HepG2 (cell line): ENCODE results near the gene MIB2. TPM values are rescaled to one million over a fixed set of nuclear protein-coding genes. Genes with fewer than 3 reads are reported as not detected.
A peak's percentile ranks its signal among the peaks of the same experiment; 100 is the strongest.

ENCODE experiments used
- ATAC-seq: fragments of 200-7000 bp; cut with Tn5 transposase; 3 replicates; pipeline ENCODE4 v1.9.1; 2020; ENCODE audit warnings: mild to moderate bottlenecking, moderate library complexity
- BruUV-seq: library from RNA; stranded (reverse); fragments of 400-500 nt; replicated peaks from 2 replicates; lab custom pipeline; 2021; lab: Mats Ljungman, UMichigan
- CTCF ChIA-PET: fragments of 300-600 bp; formaldehyde crosslinking; extraction: SDS; loops from one replicate; lab custom pipeline; 2021; ENCODE audit warnings: low total read pairs, inconsistent platforms, low intra/inter-chr PET ratio; lab: Yijun Ruan, JAX
- POLR2A ChIA-PET: fragments of 350-600 bp; sonication (Branson Sonifier 250); formaldehyde crosslinking; loops from one replicate; lab custom pipeline; 2020; ENCODE audit warnings: antibody characterized with exemption, inconsistent platforms; lab: Yijun Ruan, JAX
- DNase-seq: peaks from one replicate; pipeline ENCODE4 v3.0.0-alpha.2; 2015; ENCODE audit warnings: low spot score
- FAIRE-seq: peaks from 3 replicates; lab custom pipeline; 2011; peaks lifted over from hg19 to GRCh38; lab: Jason Lieb, UNC
- H2AFZ ChIP-seq: one replicate; pipeline ENCODE4 v1.6.1; 2011; ENCODE audit warnings: low read length, inconsistent platforms
- H3K27ac ChIP-seq: fragments of 300-600 bp; 3 replicates; pipeline ENCODE4 v1.8.0; 2011; ENCODE audit warnings: mixed run types, mild to moderate bottlenecking, mixed read lengths, low read length, inconsistent platforms; ENCODE audit not compliant: insufficient read depth; ENCODE audit errors: extremely low read length
- H3K27me3 ChIP-seq, 2 experiments: fragments of 200-600 bp in 1 of 2; 2 replicates in 1 of 2; 3 replicates in 1 of 2; pipeline versions ENCODE4 v1.6.0 to v1.8.0; 2011; ENCODE audit warnings: low read length in 2 of 2, mild to moderate bottlenecking in 2 of 2, moderate library complexity in 2 of 2, inconsistent platforms in 1 of 2; ENCODE audit not compliant: insufficient read depth in 2 of 2, control insufficient read depth in 1 of 2
- H3K36me3 ChIP-seq, 2 experiments: fragments of 200-600 bp in 1 of 2; replicated peaks in 1 of 2; 2 replicates in 1 of 2; 3 replicates in 1 of 2; pipeline versions ENCODE4 v1.5.1 to v1.8.0; 2011; ENCODE audit warnings: low read length in 2 of 2, inconsistent platforms in 1 of 2; ENCODE audit not compliant: insufficient read depth in 2 of 2, control insufficient read depth in 1 of 2
- H3K4me1 ChIP-seq: 2 replicates; pipeline ENCODE4 v1.5.1; 2012; ENCODE audit warnings: low read length, inconsistent platforms; ENCODE audit not compliant: insufficient read depth
- H3K4me2 ChIP-seq: 2 replicates; pipeline ENCODE4 v1.6.0; 2011; ENCODE audit warnings: low read depth, low read length, inconsistent platforms
- H3K4me3 ChIP-seq, 3 experiments: fragments of 200-600 bp in 1 of 3; sonication (generic), shearing (Covaris generic) in 1 of 3; replicated peaks in 1 of 3; 2 replicates each; pipeline ENCODE4 v1.5.1; 2011 to 2016; ENCODE audit warnings: low read length in 3 of 3, inconsistent platforms in 2 of 3, low read depth in 2 of 3, mild to moderate bottlenecking in 2 of 3, control low read depth in 1 of 3, mixed read lengths in 1 of 3; ENCODE audit not compliant: insufficient read depth in 1 of 3
- H3K79me2 ChIP-seq: one replicate; pipeline ENCODE4 v1.6.1; 2011; ENCODE audit warnings: low read length, inconsistent platforms; ENCODE audit not compliant: insufficient read depth
- H3K9ac ChIP-seq: 2 replicates; pipeline ENCODE4 v1.6.0; 2011; ENCODE audit warnings: mild to moderate bottlenecking, low read depth, low read length, inconsistent platforms; ENCODE audit not compliant: insufficient read depth
- H3K9me3 ChIP-seq: 2 replicates; pipeline ENCODE4 v1.5.1; 2012; ENCODE audit warnings: mild to moderate bottlenecking, low read length
- H4K20me1 ChIP-seq: 2 replicates; pipeline ENCODE4 v1.6.0; 2011; ENCODE audit warnings: inconsistent platforms, mild to moderate bottlenecking, low read length, moderate library complexity; ENCODE audit not compliant: insufficient read depth
- IRF2 ChIP-seq: IDR thresholded peaks from 2 replicates; pipeline ENCODE4 v1.6.1; 2018; ENCODE audit warnings: missing genetic modification reagents, missing compliant biosample characterization
- LCORL ChIP-seq, 2 experiments: fragments of 450-650 bp in 1 of 2; sonication (generic) in 1 of 2; formaldehyde crosslinking in 1 of 2; IDR thresholded peaks; 2 replicates each; pipeline versions ENCODE4 v1.5.0 to v1.6.1; 2017 to 2020; ENCODE audit warnings: antibody characterized with exemption in 1 of 2, missing genetic modification reagents in 1 of 2
- MAX ChIP-seq: IDR thresholded peaks from 2 replicates; pipeline ENCODE4 v1.6.1; 2012; ENCODE audit warnings: inconsistent platforms
- NRL ChIP-seq: sonication (generic); formaldehyde crosslinking; IDR thresholded peaks from 2 replicates; pipeline ENCODE4 v1.5.0; 2020; ENCODE audit warnings: missing genetic modification reagents, mild to moderate bottlenecking, moderate library complexity, borderline replicate concordance
- POLR2G ChIP-seq: fragments of 200-400 bp; formaldehyde crosslinking; IDR thresholded peaks from 2 replicates; pipeline ENCODE4 v1.6.1; 2018; ENCODE audit warnings: mild to moderate bottlenecking, low read depth, low read length, moderate library complexity
- PPARG ChIP-seq: conservative IDR thresholded peaks from 2 replicates; pipeline ENCODE4 v1.6.1; 2016; ENCODE audit warnings: missing biosample characterization, missing genetic modification reagents
- PTBP1 ChIP-seq: fragments of 200-400 bp; formaldehyde crosslinking; IDR thresholded peaks from 2 replicates; pipeline ENCODE4 v1.6.1; 2018; ENCODE audit warnings: low read length, low read depth; ENCODE audit not compliant: poor library complexity, severe bottlenecking
- SALL1 ChIP-seq: sonication (generic); formaldehyde crosslinking; IDR thresholded peaks from 2 replicates; pipeline ENCODE4 v1.8.0; 2022; ENCODE audit warnings: mild to moderate bottlenecking, missing genetic modification reagents
- SPEN ChIP-seq: sonication (generic); formaldehyde crosslinking; IDR thresholded peaks from 2 replicates; pipeline ENCODE4 v1.5.1; 2020; ENCODE audit warnings: low read depth, mild to moderate bottlenecking, missing genetic modification reagents
- SYNCRIP ChIP-seq: fragments of 200-400 bp; formaldehyde crosslinking; IDR thresholded peaks from 2 replicates; pipeline ENCODE4 v1.6.1; 2018; ENCODE audit warnings: mild to moderate bottlenecking, low read depth, low read length; ENCODE audit not compliant: insufficient read depth
- TGIF2 ChIP-seq: IDR thresholded peaks from 2 replicates; pipeline ENCODE4 v1.6.1; 2016; ENCODE audit warnings: control low read depth, missing compliant biosample characterization
- YEATS4 ChIP-seq: sonication (generic); formaldehyde crosslinking; IDR thresholded peaks from 2 replicates; pipeline ENCODE4 v1.4.0; 2020; ENCODE audit warnings: missing genetic modification reagents, borderline replicate concordance
- ZBTB21 ChIP-seq: sonication (generic); formaldehyde crosslinking; IDR thresholded peaks from 2 replicates; pipeline ENCODE4 v1.4.0; 2020; ENCODE audit warnings: missing genetic modification reagents
- ZNF280D ChIP-seq: sonication (generic); formaldehyde crosslinking; IDR thresholded peaks from 2 replicates; pipeline ENCODE4 v1.5.1; 2020; ENCODE audit warnings: mild to moderate bottlenecking, missing genetic modification reagents
- ZNF7 ChIP-seq: IDR thresholded peaks from 2 replicates; pipeline ENCODE4 v1.6.1; 2016; ENCODE audit warnings: missing biosample characterization, missing genetic modification reagents
- WGBS: methylation state at CpG from one replicate; pipeline ENCODE4 v1.1.6; 2017; ENCODE audit warnings: low lambda C conversion rate; 5-methylcytosine and 5-hydroxymethylcytosine counted together
- in situ Hi-C: cut with HindIII; loops from 2 replicates; pipeline ENCODE4 v1.10.0; 2017; ENCODE audit warnings: low pct_unique_long_range_greater_than_20kb; ENCODE audit not compliant: extremely low pct_ligation_motif_present
- intact Hi-C: fragments of 100-400 bp; cut with micrococcal nuclease; formaldehyde crosslinking; loops from one replicate; pipeline ENCODE4 v1.10.0; 2022; ENCODE audit not compliant: unreplicated experiment
- polyA plus RNA-seq, 8 experiments: library from polyadenylated mRNA; depleted of rRNA in 3 of 8; stranded (reverse) in 7 of 8; unstranded in 1 of 8; fragments of >200 nt; fragmentation: Illumina TruSeq in 4 of 8; extraction: Trizol in 4 of 8; gene quantifications; 2 replicates each; pipeline versions ENCODE4 v1.2.1 to v1.2.3, GENCODE V29; 2011 to 2016; ENCODE audit warnings: low read depth in 4 of 8, missing spikeins in 1 of 8, mixed read lengths in 1 of 8; ENCODE audit not compliant: insufficient read depth in 1 of 8
- total RNA-seq, 5 experiments: library from RNA; depleted of rRNA; stranded (reverse); fragments of >200 nt; fragmentation: Illumina TruSeq; extraction: Trizol; gene quantifications; 2 replicates each; pipeline ENCODE4 v1.2.3, GENCODE V29; 2016; ENCODE audit warnings: low read depth in 1 of 5

Gene MIB2
- total and polyA plus RNA-seq, 2 of the 13 experiments (the other 11 are each of a cell fraction or from before 2014, with no cell fraction given), result 19.9 to 30.4 TPM

- 4% methylated on average over 30 of the region's 30 CpGs for WGBS
- Histone ChIP-seq H3K27ac (peak overlapping the region; percentile 99), H3K9me3 (no peaks in the 10 kb centered on the region), H3K9ac (peak overlapping the region; percentile 100), H3K27me3 (no peaks in the 10 kb centered on the region; a peak in 2 of 5 replicates), H3K4me1 (peaks cover 46% of the 10 kb centered on the region), H2AFZ (no peak overlapping the region), H3K36me3 (peaks cover 1 to 14% of the 10 kb centered on the region in 2 experiments; a peak in 2 of 5 replicates), H3K79me2 (peaks cover 18% of the 10 kb centered on the region), H3K4me3 (peak overlapping the region; percentile 90 to 100 (median 98)), H3K4me2 (peak overlapping the region; percentile 82), H4K20me1 (peaks cover 8% of the 10 kb centered on the region; the same call in 1 of the 2 replicates)
- CTCF ChIA-PET, result no interaction called here
- ATAC-seq, result peak; percentile 17
- DNase-seq, result peak; percentile 49
- FAIRE-seq, result peak; percentile 47
- in situ Hi-C loops, result no loop called here
- POLR2A ChIA-PET, result interaction anchor here (0.7 to 3.3 kb wide), 9 partner anchors 11 to 103 kb away, joined by 3 to 29 read pairs (median 4); partner anchors contain the start of gene ATAD3A
- intact Hi-C loops, result loop anchor here (5.0 kb wide), 1 partner anchor 37 kb away; no protein-coding TSS in a partner anchor
- BruUV-seq, result no TSS peak
- TF ChIP-seq ZNF7 (CRISPR knock-in tag) (0 out of 2 replicates have a peak, but pooled peaks have one; percentile 17), POLR2G (0 out of 2 replicates have a peak, but pooled peaks have one; percentile 6), NRL (CRISPR knock-in tag) (0 out of 2 replicates have a peak, but pooled peaks have one; percentile 9), SYNCRIP (no peak), TGIF2 (CRISPR knock-in tag) (peak; percentile 69; the same call in 1 of the 2 replicates), IRF2 (CRISPR knock-in tag) (0 out of 2 replicates have a peak, but pooled peaks have one; percentile 14), PPARG (CRISPR knock-in tag) (no peak), PTBP1 (peak; percentile 61), MAX (peak; percentile 71), ZNF280D (CRISPR knock-in tag) (peak; percentile 68; the same call in 1 of the 2 replicates), LCORL (IDR thresholded peaks at IDR 0.05) (no peak), LCORL (CRISPR knock-in tag; IDR thresholded peaks at IDR 0.05) (no peak), SPEN (CRISPR knock-in tag) (peak; percentile 54; the same call in 1 of the 2 replicates), YEATS4 (peak; percentile 13; the same call in 1 of the 2 replicates), SALL1 (CRISPR knock-in tag) (peak; percentile 24), ZBTB21 (CRISPR knock-in tag) (peak; percentile 78)
These were observed 921 bp upstream of the MIB2 start for GRCh38 chr1:1614204-1614953.
